ENCODE measurements around the gene FKBP6.

DNA sequence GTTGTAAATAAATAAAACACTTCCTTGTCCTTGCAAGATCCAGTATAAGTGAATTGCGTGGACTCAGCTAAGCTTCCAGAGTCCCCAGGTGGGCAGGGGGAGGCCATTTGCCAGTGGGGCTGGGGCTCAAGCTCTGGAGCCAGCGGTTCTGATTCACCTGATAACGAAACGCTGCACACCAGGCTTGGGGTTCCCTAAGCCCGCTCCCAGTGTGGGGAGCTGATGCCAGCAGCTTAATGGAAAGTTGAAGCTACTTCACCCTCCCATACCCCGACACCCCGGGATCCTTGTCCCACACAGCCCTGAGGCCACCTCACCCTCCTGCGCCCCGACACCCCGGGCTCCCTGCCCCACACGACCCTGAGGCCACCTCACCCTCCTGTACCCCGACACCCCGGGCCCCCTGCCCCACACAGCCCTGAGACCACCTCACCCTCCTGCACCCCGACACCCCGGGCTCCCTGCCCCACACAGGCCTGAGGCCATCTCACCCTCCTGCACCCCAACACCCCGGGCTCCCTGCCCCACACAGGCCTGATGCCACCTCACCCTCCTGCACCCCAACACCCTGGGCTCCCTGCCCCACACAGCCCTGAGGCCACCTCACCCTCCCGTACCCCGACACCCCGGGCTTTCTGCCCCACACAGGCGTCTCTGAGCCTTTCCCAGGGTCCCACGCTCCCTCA is 30.8 kb downstream of the FKBP6 start:
- TF ChIP-seq, protein P1, sequence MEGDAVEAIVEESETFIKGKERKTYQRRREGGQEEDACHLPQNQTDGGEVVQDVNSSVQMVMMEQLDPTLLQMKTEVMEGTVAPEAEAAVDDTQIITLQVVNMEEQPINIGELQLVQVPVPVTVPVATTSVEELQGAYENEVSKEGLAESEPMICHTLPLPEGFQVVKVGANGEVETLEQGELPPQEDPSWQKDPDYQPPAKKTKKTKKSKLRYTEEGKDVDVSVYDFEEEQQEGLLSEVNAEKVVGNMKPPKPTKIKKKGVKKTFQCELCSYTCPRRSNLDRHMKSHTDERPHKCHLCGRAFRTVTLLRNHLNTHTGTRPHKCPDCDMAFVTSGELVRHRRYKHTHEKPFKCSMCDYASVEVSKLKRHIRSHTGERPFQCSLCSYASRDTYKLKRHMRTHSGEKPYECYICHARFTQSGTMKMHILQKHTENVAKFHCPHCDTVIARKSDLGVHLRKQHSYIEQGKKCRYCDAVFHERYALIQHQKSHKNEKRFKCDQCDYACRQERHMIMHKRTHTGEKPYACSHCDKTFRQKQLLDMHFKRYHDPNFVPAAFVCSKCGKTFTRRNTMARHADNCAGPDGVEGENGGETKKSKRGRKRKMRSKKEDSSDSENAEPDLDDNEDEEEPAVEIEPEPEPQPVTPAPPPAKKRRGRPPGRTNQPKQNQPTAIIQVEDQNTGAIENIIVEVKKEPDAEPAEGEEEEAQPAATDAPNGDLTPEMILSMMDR (IDR thresholded peaks at IDR 0.05), result no peak
- no peak for TF ChIP-seq POLR2A (IDR thresholded peaks at IDR 0.05)

All from right lobe of liver (tissue), 4 donors.